GM12872 (cell line): ENCODE data around the gene PTPRZ1.

Experiments
- TF ChIP-seq, protein P1 (sequence below): IDR thresholded peaks from 3 replicates; pipeline ENCODE4 v1.5.1; 2011; ENCODE audit warnings: low read depth, mild to moderate bottlenecking, low read length, moderate library complexity; ENCODE audit not compliant: insufficient read depth

Gene PTPRZ1

DNA sequence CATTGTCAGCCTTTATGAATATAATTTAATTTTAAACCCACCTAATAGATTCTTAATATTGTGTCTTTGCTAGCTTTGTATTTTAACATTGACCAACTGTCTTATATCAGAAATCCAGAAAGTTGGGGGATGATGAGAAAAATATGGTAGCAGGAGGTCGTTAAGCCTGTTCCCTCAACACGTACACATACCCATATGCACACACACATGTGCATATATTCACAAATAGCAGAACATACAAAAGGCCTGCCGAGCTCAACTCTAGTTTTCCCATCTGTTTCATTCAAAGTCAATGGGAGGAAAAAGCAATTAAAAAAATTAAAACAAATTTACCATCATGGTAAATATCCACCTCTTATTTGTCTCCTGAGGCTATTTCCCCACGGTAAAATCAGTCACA lies 25.9 kb upstream of the PTPRZ1 start:
- TF ChIP-seq, protein P1, sequence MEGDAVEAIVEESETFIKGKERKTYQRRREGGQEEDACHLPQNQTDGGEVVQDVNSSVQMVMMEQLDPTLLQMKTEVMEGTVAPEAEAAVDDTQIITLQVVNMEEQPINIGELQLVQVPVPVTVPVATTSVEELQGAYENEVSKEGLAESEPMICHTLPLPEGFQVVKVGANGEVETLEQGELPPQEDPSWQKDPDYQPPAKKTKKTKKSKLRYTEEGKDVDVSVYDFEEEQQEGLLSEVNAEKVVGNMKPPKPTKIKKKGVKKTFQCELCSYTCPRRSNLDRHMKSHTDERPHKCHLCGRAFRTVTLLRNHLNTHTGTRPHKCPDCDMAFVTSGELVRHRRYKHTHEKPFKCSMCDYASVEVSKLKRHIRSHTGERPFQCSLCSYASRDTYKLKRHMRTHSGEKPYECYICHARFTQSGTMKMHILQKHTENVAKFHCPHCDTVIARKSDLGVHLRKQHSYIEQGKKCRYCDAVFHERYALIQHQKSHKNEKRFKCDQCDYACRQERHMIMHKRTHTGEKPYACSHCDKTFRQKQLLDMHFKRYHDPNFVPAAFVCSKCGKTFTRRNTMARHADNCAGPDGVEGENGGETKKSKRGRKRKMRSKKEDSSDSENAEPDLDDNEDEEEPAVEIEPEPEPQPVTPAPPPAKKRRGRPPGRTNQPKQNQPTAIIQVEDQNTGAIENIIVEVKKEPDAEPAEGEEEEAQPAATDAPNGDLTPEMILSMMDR: no peak

DNA sequence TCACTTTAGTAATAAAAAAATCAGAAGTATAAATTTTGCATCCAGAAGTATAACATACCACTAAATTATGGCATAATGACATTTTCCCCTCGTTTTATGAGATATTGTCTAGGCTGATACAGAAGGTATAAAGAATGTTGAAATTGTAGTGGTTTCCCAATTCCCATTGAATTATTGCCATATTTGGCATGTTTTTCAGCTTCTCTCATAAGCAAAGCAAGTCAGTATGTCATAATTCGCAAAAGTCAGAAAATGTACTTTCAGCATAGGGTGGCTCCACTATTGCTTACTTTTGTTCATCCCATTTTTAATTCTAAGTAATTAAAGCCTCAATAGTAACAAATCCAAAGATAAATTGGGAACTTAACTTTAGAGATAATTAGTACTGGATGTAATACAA lies 19.7 kb upstream of the PTPRZ1 start:
- TF ChIP-seq, protein P1: no peak

DNA sequence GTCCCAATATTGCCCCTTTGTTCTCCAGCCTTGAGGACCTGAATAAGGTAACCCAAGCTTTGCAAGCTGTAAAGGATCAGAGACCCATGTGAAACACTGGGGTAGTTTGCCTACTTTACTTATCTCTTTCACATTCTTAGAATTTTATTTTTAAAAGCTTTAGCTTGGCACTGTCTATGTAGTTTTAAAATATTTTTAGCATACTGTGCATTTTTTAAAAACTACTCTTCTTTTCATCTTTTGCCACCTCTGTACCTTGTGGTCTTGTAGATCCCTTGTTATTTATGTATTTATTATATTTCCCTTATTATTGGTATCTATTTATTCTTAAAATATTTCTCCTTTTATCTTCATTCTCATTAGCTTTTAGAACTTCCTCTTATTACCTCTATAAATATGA lies 12.0 kb upstream of the PTPRZ1 start:
- TF ChIP-seq, protein P1: no peak

DNA sequence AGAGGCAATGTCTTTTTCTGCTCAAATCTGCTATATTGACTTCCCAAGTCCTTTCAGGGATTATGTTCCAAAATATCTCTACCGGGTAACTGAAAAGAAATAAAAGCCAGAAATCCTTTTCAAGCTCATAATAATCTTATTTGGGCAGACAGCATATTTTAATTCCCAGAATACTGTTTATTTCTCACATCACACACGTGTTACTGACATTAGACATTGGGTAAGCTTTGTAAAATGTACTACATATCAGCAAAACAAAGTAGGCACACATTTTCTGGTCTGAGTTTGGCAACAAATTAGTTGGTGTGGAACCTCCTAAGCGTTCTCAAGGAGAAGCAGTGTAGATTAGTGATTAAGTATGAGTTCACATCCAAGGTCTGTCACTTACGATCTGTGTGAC lies 10.4 kb upstream of the PTPRZ1 start:
- TF ChIP-seq, protein P1: no peak

DNA sequence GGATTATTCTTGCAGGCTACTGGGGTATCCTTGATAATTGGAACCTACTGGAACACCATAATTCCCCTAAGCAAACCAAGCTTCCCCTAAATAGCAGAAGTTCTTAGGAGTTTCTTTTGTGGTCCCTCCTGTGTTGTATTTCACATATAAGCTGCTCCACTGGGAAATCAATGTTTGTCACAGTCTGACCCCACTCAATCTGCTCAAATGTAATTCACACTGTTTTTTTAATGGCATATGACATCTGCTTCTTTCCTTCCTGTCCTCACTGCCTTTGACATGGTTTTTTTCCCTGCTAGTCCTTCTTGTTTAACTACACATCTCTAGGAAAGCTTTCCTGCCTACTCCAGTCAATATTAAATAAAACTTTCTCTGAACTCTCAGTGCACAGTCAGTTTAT lies 1.8 kb upstream of the PTPRZ1 start:
- TF ChIP-seq, protein P1: no peak

DNA sequence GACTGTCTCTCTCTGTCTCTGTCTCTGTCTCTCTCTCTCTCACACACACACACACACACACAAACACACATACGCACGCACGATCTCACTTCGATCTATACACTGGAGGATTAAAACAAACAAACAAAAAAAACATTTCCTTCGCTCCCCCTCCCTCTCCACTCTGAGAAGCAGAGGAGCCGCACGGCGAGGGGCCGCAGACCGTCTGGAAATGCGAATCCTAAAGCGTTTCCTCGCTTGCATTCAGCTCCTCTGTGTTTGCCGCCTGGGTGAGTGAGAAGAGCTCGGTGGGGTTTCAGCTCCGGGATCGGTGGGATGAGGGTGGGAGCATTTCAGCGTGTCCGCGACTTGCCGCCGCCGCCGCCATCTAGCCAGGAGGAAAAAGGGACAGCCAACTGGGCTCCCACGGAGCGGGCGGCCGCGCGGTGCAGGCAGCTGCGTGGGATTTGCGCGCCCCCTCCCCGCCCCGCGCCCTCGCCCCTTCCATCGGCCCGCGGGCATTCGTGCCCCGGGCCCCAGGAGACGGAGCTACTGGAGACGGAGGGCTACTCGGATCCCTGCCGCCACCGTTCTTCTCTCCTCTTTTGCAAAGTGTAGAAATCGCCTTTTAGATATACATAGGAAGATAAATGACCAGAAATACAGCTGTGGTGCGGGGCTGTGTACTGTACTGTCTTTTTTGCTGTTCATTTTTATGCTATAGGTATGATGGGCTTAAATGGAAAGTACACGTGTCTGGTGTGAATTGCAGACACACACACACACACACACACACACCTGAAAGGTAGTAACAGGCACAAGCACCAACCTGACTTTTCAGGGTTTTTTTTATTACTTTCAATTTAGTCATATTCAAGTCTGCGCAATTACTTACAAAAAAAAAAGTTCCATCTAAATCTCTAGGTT lies 581 bp downstream of the PTPRZ1 start:
- TF ChIP-seq, protein P1: no peak

DNA sequence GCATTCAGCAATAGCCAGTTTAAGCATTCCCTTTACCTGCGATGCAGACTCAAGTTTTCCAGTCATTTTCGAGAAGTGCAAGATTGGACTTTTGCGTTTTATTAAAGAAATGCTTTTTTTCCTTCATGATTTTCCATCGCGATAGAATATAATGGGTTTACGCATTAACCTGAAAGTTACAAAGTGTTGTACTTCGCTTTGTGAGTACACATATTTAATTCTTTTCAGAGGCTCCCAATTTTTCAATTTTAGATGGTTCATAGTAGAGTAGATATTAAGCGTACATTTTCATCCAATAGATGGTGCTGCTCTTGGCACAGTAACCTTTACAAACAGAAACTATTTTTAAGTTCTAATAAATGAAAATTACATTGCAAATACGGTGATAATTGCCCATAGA lies 1.3 kb downstream of the PTPRZ1 start:
- TF ChIP-seq, protein P1: no peak
